PC-3 (cell line): ENCODE results near the gene PDLIM5. TPM values are rescaled to one million over a fixed set of nuclear protein-coding genes. Genes with fewer than 3 reads are reported as not detected.

Experiments used
- ATAC-seq: fragments of 200-7000 bp; cut with Tn5 transposase; 2 replicates; pipeline ENCODE4 v1.9.1; 2020; ENCODE audit warnings: mild to moderate bottlenecking, moderate library complexity
- BruUV-seq: library from RNA; stranded (reverse); fragments of 400-500 nt; replicated peaks from 2 replicates; lab custom pipeline; 2021; lab: Mats Ljungman, UMichigan
- CTCF ChIA-PET: fragments of 300-600 bp; sonication (Branson Sonifier 250); formaldehyde crosslinking; loops from one replicate; lab custom pipeline; 2022; ENCODE audit warnings: antibody characterized with exemption; lab: Charles Lee
- POLR2A ChIA-PET: fragments of 300-600 bp; sonication (Branson Sonifier 250); formaldehyde crosslinking; loops from one replicate; lab custom pipeline; 2022; ENCODE audit warnings: antibody characterized with exemption; ENCODE audit not compliant: unreplicated experiment; lab: Charles Lee
- DNase-seq: peaks from one replicate; pipeline ENCODE4 v3.0.0-alpha.2; 2015
- H2AFZ ChIP-seq: fragments of 300-600 bp; sonication (generic); 2 replicates; pipeline ENCODE4 v1.6.0; 2016; ENCODE audit warnings: antibody characterized with exemption, low read length
- H3F3A ChIP-seq: fragments of 300-600 bp; sonication (generic); one replicate; pipeline ENCODE4 v1.6.0; 2017; ENCODE audit warnings: antibody characterized with exemption, low read length, control low read depth, mild to moderate bottlenecking; ENCODE audit not compliant: unreplicated experiment
- H3K27ac ChIP-seq: fragments of 300-600 bp; sonication (generic); 2 replicates; pipeline ENCODE4 v1.5.1; 2016; ENCODE audit warnings: mild to moderate bottlenecking, low read length
- H3K27me3 ChIP-seq: fragments of 300-600 bp; sonication (generic); 2 replicates; pipeline ENCODE4 v1.6.1; 2016; ENCODE audit warnings: low read length, mixed read lengths
- H3K36me3 ChIP-seq: fragments of 300-600 bp; sonication (generic); 2 replicates; pipeline ENCODE4 v1.6.1; 2016; ENCODE audit warnings: low read depth, mixed run types, low read length, mixed read lengths
- H3K4me1 ChIP-seq: fragments of 300-600 bp; sonication (generic); 2 replicates; pipeline ENCODE4 v1.5.1; 2016; ENCODE audit warnings: low read length; ENCODE audit not compliant: insufficient read depth
- H3K4me2 ChIP-seq: fragments of 300-600 bp; sonication (generic); 2 replicates; pipeline ENCODE4 v1.6.0; 2016; ENCODE audit warnings: low read length
- H3K4me3 ChIP-seq: fragments of 300-600 bp; sonication (generic); 2 replicates; pipeline ENCODE4 v1.5.1; 2016; ENCODE audit warnings: mild to moderate bottlenecking, low read length, mixed read lengths
- H3K79me2 ChIP-seq: fragments of 300-600 bp; sonication (generic); 2 replicates; pipeline ENCODE4 v1.6.1; 2017; ENCODE audit warnings: low read length, mixed read lengths
- H3K9ac ChIP-seq: fragments of 300-600 bp; sonication (generic); 2 replicates; pipeline ENCODE4 v1.6.0; 2016; ENCODE audit warnings: mild to moderate bottlenecking, low read length
- H3K9me2 ChIP-seq: fragments of 300-600 bp; sonication (generic); replicated peaks from 2 replicates; pipeline ENCODE4 v1.6.1; 2016; ENCODE audit warnings: mixed run types, low read length, mixed read lengths
- H3K9me3 ChIP-seq: fragments of 300-600 bp; sonication (generic); 2 replicates; pipeline ENCODE4 v1.6.1; 2016; ENCODE audit warnings: low read length, mixed read lengths
- H4K20me1 ChIP-seq: fragments of 300-600 bp; sonication (generic); 2 replicates; pipeline ENCODE4 v1.6.1; 2016; ENCODE audit warnings: low read length, mixed read lengths
- CTCF ChIP-seq: fragments of 300-600 bp; sonication (generic); conservative IDR thresholded peaks from 2 replicates; pipeline ENCODE4 v1.5.1; 2017; ENCODE audit warnings: antibody characterized with exemption, low read depth, mild to moderate bottlenecking, low read length
- EZH2 ChIP-seq: fragments of 300-600 bp; sonication (generic); IDR thresholded peaks from one replicate; pipeline ENCODE4 v1.6.1; 2017; ENCODE audit warnings: antibody characterized with exemption, mild to moderate bottlenecking, low read length; ENCODE audit not compliant: unreplicated experiment
- EZH2phosphoT487 ChIP-seq: fragments of 300-600 bp; sonication (generic); IDR thresholded peaks from 2 replicates; pipeline ENCODE4 v1.6.1; 2018; ENCODE audit warnings: mild to moderate bottlenecking, antibody characterized with exemption, low read length, borderline replicate concordance
- intact Hi-C: fragments of 100-400 bp; cut with micrococcal nuclease; formaldehyde crosslinking; loops from 2 replicates; pipeline ENCODE4 v1.9.0; 2023
- total RNA-seq: library from RNA; depleted of rRNA; stranded (reverse); fragments of >200 nt; gene quantifications from 2 replicates; pipeline ENCODE4 v1.2.3, GENCODE V29; 2014

PDLIM5 gene
- total RNA-seq, 1 experiment from 2014 or later: 57.8 TPM

- peaks cover 6% of the 10 kb centered on the region for H3K4me1 ChIP-seq
- H3F3A ChIP-seq: no peaks in the 10 kb centered on the region
- H2AFZ ChIP-seq: peak overlapping the region; percentile 30; the same call in 1 of the 2 replicates
- no peak overlapping the region for H3K4me3 ChIP-seq
- H3K79me2 ChIP-seq: no peaks in the 10 kb centered on the region
- no peaks in the 10 kb centered on the region for H3K9me3 ChIP-seq
- TF ChIP-seq CTCF (peak; percentile 83), EZH2 (no peak)
- H3K27ac ChIP-seq: no peak overlapping the region
- no peak overlapping the region for H3K9ac ChIP-seq
- H3K9me2 ChIP-seq: no peaks in the 10 kb centered on the region
- no peaks in the 10 kb centered on the region for H4K20me1 ChIP-seq
- POLR2A ChIA-PET: no interaction called here
- CTCF ChIA-PET: interaction anchor here (0.6 to 1.2 kb wide), 4 partner anchors 41 to 195 kb away, joined by 3 to 8 read pairs (median 4); no protein-coding TSS in a partner anchor
- H3K27me3 ChIP-seq: no peaks in the 10 kb centered on the region
- BruUV-seq: no TSS peak
- intact Hi-C loops: loop anchor here (1.0 to 5.0 kb wide), 2 partner anchors 80 to 189 kb away; no protein-coding TSS in a partner anchor
- H3K36me3 ChIP-seq: no peaks in the 10 kb centered on the region
- peak; percentile 73 for ATAC-seq
- peak; percentile 85 for DNase-seq
- H3K4me2 ChIP-seq: no peak overlapping the region; the same call in 1 of the 2 replicates
Observed at GRCh38 chr4:94406668-94407437, 44.9 kb upstream of the PDLIM5 start.

DNA sequence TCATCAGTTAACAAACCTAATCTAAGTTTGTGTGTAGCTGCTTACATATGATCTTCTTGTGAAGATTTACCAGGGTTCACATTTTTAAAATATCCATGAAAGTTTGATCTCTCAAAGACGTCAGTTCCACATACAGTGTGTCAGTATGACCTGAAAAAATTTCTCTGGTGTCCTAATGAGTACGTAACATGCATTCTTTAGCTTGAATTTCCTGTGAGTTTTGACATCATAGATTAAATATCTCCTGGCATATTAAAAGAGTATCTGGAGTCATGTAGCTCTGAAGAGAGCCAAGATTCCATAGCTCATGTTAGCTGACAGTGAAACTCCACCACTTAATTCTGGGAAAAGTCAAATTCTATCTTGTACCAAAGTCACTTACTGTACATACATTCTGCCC, 43.9 kb upstream of the PDLIM5 start:
- BruUV-seq: no TSS peak
- POLR2A ChIA-PET: no interaction called here
- no peaks in the 10 kb centered on the region for H3K36me3 ChIP-seq
- no peak overlapping the region for H3K27ac ChIP-seq
- intact Hi-C loops: loop anchor here (5.0 kb wide), 1 partner anchor 79 kb away; no protein-coding TSS in a partner anchor
- no peaks in the 10 kb centered on the region for H3K79me2 ChIP-seq
- 0 out of 2 replicates have a peak overlapping the region, but pooled peaks have one; percentile 13 for H2AFZ ChIP-seq
- H4K20me1 ChIP-seq: no peaks in the 10 kb centered on the region
- H3K9me2 ChIP-seq: no peaks in the 10 kb centered on the region
- no peak overlapping the region for H3K4me3 ChIP-seq
- TF ChIP-seq CTCF: no peak
- TF ChIP-seq EZH2: no peak
- TF ChIP-seq EZH2phosphoT487: no peak
- no peak overlapping the region for H3K4me2 ChIP-seq
- no peaks in the 10 kb centered on the region for H3F3A ChIP-seq
- no peaks in the 10 kb centered on the region for H3K27me3 ChIP-seq
- ATAC-seq (no peak), DNase-seq (no peak)
- H3K9me3 ChIP-seq: no peaks in the 10 kb centered on the region
- peaks cover 15% of the 10 kb centered on the region for H3K4me1 ChIP-seq
- CTCF ChIA-PET: no interaction called here
- H3K9ac ChIP-seq: no peak overlapping the region
